Activated CD4-positive, alpha-beta T cell treated with anti-CD3 and anti-CD28 coated beads for 24 hours (primary cell): ENCODE measurements around the gene DPF3.
"Not testable (repeated sequence)": the region's sequence is repeated elsewhere in the genome, so short reads cannot be mapped to it uniquely, and the experiment has no call there.

ENCODE experiments used
- DNase-seq, 2 donors: peaks; one replicate each; pipeline ENCODE4 v3.0.0-alpha.2; 2020; ENCODE audit warnings: low read depth in 2 of 2

The DPF3 gene

DNA sequence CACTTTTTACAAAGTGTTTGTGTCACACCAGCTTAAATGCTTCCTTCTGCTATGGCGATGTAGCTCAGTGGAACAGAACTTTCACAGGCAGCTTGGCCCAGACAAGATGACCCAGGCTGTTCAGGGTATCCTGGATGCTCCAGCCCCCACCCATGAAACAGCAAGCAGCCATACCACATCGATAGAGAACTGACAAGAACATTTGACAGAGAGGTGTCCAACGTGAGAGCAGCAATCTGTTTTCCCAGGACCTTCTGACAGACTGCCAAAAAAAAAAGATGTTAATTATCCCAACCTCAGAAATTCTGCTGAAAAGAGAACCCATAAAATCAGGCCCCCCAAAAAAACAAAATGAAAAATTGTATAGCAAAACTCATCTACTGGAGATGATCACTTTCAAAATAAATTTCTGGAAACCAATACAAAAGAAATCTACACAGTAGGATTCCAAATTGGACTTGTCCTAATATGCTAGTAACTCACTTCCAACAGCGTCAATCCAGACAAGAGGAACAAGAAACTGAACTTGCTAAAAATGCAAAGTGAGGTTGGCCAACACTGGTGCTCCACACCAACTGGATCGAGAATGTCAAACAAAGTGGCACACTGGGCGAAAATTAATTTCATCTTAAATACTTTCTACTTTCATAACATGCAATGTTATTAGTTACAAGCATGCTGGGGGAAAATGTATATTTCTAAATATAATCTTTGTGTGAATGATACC, 118.8 kb downstream of the DPF3 start:
- DNase-seq: no peak

DNA sequence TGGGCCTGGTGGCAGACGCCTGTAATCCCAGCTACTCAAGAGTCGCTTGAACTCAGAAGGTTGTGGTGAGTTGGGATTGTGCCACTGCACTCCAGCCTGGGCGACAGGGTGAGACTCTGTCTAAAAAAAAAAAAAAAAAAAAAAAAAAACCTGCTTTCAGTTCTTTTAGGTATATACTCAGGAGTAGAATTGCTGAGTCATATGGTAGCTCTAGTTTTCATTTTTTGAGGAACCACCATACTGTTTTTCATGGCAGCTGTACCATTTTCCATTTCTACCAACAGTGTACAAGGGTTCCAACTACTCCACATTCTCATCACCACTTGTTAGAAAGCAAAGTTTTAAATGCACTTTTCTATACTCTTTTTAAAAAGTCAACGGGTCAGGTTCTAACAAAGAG, 119.8 kb downstream of the DPF3 start:
- no peak for DNase-seq

GRCh38 chr14:72771561-72771960, 122.3 kb downstream of the DPF3 start:
- DNase-seq: no peak

DNA sequence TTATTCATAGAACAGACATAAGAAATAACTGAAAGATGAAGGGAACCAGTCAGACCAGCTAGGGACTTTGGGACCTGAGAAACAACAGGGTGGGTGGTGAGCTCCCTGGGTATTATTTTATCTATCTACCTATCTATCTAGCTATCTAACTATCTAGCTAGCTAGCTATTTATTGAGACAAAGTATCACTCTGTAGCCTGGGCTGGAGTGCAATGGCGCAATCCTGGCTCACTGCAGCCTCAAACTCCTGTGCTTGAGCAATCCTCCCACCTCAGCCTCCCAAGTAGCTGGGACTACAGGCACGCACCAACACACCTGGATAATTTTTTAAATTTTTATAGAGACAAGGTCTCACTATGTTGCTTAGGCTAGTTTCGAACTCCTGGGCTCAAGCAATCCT, 127.6 kb downstream of the DPF3 start:
- no peak for DNase-seq

DNA sequence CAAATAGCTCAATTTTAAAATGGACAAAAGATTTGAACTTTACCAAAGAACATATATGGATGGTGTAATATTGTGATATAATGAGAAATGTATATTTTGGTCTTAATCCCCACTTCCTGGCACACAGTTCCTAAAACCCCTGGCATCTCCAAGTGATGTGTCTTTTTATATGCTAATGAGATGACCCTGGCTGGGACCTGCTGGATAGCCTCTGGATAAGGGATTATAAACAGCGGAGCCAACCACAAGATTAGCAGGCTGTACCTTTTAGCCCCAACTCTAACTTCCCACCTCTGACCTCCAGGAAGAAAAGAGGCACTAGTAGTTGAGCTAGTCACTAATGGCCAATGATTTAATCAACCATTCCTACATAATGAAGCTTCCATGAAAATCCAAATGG, 130.0 kb downstream of the DPF3 start:
- DNase-seq: no peak

- no peak for DNase-seq
Observed at GRCh38 chr14:72759670-72760069, 134.2 kb downstream of the DPF3 start.

- no peak for DNase-seq
Observed at GRCh38 chr14:72758993-72759392, 134.9 kb downstream of the DPF3 start.

GRCh38 chr14:72758420-72758819, 135.5 kb downstream of the DPF3 start:
- no peak for DNase-seq

DNA sequence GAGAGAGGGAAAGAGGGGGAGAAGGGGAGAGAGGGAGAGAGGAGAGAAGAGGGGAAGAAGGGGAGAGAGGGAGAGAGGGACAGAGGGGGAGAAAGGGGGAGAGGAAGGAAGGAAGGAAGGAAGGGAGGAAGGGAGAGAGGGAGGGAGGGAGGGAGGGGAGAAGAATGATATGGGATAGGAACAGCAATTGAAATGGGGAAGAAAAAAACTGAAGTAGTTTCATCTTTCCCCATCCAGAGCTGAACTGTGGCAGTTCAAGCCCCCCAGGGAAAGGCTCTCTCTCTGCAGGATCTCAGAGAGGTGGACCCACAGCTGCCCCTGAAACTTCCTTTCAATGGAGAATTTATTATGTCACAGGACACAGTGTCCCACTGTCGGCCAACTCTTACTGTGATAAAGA, 136.9 kb downstream of the DPF3 start:
- DNase-seq: no peak

DNA sequence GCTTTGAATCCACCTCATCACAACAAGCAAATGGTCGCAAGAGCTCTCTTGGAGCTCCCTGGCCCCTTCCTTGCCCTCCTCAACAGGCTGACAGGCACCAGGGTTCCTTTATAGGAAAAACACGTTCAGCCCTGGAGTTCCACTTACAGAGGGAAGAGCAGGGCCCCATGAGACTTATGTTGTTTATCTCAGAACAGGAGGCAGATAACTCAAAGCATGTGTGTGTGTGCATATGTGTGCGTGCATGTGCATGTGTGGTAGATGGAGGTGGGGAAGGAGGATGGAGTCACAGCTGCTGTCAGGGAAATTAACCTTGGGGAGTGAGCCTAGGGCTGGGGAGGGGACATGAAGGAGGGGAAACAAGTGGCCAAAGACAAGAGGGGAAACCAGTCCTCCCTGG, 138.1 kb downstream of the DPF3 start:
- no peak for DNase-seq

DNA sequence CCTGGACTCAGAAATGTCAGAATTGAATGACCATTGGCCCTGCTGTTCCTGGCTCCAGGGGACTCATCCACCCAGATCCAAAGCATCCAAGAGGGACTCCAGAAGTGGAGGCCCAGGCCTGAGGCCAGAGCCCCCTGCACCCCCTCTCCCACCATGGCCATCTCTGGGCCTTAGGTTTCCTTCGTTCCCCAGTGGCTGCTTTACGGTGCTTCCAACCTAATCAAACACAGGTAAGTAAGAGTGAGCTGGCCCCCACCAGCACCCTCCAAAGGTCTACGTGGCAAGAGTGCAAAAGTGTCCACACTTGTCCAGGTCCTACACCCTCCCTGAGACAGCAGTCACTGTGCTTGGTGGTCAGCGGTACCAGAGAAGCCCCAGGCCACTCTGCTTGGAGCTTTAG, 139.0 kb downstream of the DPF3 start:
- DNase-seq: no peak

- DNase-seq: no peak
Observed at GRCh38 chr14:72753879-72754400, 140.0 kb downstream of the DPF3 start.

DNA sequence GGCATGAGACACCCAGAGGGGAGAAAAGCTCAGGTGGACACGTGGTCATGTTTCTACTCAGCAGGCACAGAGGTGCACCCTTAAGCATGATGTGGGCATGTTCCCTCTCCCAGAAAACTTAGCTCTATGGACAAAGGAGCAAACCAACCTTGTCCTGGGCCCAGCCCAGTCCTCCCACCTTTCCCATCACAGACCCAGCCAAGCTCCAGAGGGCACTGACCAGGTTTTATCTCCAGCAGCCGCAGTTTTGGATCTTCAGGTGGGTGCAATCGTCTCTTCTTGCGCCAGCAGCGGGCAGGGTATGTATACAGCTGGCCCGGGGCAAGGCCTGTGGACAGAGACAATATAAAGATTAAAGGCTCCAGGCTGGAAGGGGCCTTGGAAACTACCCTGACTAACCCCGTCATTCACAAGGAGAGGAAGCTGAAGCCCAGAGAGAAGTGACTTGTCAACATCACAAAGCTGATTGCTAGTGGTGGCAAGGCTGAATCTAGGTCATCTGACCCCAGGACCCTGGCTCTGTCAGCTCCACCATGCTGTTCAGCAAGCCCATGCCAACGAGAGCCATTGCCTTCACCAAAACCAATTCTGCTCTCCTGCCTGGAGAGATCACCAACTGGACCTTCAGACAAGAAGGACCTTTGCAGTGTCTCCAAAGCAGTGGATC, 140.7 kb downstream of the DPF3 start:
- no peak for DNase-seq

- no peak for DNase-seq
Observed at GRCh38 chr14:72752034-72752412, 141.9 kb downstream of the DPF3 start.

- DNase-seq: no peak
Observed at GRCh38 chr14:72751276-72752033, 142.4 kb downstream of the DPF3 start.

DNA sequence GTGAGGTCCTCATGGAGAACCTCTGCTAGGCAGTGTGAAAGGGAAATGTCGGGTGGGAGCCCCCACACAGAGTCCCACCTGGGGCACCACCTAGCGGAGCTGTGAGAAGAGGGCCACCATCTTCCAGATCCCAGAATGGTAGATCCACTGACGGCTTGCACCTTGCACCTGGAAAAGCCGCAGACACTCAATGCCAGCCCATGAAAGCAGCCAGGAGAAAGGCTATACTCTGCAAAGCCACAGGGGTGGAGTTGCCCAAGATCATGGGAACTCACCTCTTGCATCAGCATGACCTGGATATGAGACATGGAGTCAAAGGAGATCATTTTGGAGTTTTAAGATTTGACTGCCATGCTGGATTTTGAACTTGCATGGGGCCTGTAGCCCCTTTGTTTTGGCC, 145.0 kb downstream of the DPF3 start:
- DNase-seq: not testable (repeated sequence)

DNA sequence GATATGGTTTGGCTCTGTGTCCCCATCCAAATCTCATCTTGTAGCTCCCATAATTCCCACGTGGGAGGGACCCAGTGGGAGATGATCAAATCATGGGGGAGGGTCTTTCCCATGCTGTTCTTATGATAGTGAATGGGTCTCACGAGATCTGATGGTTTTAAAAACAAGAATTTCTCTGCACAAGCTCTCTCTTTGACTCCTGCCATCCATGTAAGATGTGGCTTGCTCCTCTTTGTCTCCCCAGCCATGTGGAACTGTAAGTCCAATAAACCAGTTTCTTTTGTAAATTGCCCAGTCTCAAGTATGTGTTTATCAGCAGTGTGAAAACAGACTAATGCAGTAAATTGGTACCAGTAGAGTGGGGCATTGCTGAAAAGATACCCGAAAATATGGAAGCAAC, 146.2 kb downstream of the DPF3 start:
- no peak for DNase-seq

- DNase-seq: no peak
Observed at GRCh38 chr14:72745991-72746980, 147.6 kb downstream of the DPF3 start.

DNA sequence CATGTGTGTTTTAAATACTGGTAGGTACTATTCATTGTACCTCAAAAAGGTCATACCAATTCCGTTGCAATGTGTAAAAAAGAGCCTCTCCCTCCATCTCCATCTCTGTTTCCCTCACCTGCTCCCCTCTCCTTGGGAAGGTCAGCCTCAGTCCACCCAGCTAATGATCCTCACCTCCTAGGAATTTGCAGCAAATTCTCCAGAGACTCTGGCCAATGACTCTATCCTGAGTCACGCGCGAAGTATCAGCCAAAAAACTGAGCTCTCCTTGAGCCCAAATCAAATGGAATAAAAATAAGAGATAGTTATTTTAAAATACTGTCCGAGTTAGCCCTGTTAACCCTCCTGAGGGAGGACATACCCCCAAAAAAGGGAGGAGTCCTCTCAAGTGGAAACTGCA, 148.4 kb downstream of the DPF3 start:
- DNase-seq: no peak

GRCh38 chr14:72744416-72745120, 149.3 kb downstream of the DPF3 start:
- DNase-seq: no peak

GRCh38 chr14:72743626-72744025, 150.3 kb downstream of the DPF3 start:
- no peak for DNase-seq
